Effector memory CD4-positive, alpha-beta T cell (primary cell): ENCODE results near the gene SNX19.
"Not testable (repeated sequence)": the region's sequence is repeated elsewhere in the genome, so short reads cannot be mapped to it uniquely, and the experiment has no call there.

ENCODE experiments used
- DNase-seq, 3 donors: peaks; one replicate each; pipeline ENCODE4 v3.0.0-alpha.2; 2020
- H3K27ac ChIP-seq: 2 replicates; pipeline ENCODE4 v1.7.0; 2013; ENCODE audit warnings: mild to moderate bottlenecking, low read length, moderate library complexity; ENCODE audit not compliant: insufficient read depth, poor library complexity, severe bottlenecking
- H3K27me3 ChIP-seq: replicated peaks from 2 replicates; pipeline ENCODE4 v1.7.0; 2013; ENCODE audit warnings: mild to moderate bottlenecking, low read length; ENCODE audit not compliant: insufficient read depth, control insufficient read depth, poor library complexity, severe bottlenecking
- H3K36me3 ChIP-seq: 2 replicates; pipeline ENCODE4 v1.7.0; 2013; ENCODE audit warnings: mild to moderate bottlenecking, low read length, moderate library complexity; ENCODE audit not compliant: control insufficient read depth, insufficient read depth
- H3K4me1 ChIP-seq: 2 replicates; pipeline ENCODE4 v1.7.0; 2013; ENCODE audit warnings: low read length, mild to moderate bottlenecking; ENCODE audit not compliant: control insufficient read depth, insufficient read depth, poor library complexity, severe bottlenecking
- H3K4me3 ChIP-seq: 2 replicates; pipeline ENCODE4 v1.7.0; 2013; ENCODE audit warnings: low read length, low read depth, mild to moderate bottlenecking; ENCODE audit not compliant: insufficient read depth, poor library complexity, severe bottlenecking
- H3K9me3 ChIP-seq: 2 replicates; pipeline ENCODE4 v1.7.0; 2013; ENCODE audit warnings: mild to moderate bottlenecking, low read length, moderate library complexity; ENCODE audit not compliant: control insufficient read depth

SNX19 gene

DNA sequence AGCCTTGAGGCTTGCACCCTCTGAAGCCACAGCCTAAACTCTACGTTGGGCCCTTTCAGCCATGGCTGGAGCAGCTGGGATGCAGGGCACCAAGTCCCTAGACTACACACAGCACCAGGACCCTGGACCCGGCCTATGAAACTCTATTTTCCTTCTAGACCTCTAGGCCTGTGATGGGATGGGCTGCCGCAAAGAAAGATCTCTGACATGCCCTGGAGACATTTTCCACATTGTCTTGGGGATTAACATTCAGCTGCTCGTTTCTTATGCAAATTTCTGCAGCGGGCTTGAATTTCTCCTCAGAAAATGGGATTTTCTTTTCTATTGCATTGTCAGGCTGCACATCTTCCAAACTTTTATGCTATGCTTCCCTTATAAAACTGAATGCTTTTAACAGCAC lies 4.3 kb upstream of the SNX19 start:
- H3K27ac ChIP-seq, H3K4me1 ChIP-seq, H3K36me3 ChIP-seq, H3K27me3 ChIP-seq, H3K9me3 ChIP-seq, H3K4me3 ChIP-seq, DNase-seq: not testable (repeated sequence)

DNA sequence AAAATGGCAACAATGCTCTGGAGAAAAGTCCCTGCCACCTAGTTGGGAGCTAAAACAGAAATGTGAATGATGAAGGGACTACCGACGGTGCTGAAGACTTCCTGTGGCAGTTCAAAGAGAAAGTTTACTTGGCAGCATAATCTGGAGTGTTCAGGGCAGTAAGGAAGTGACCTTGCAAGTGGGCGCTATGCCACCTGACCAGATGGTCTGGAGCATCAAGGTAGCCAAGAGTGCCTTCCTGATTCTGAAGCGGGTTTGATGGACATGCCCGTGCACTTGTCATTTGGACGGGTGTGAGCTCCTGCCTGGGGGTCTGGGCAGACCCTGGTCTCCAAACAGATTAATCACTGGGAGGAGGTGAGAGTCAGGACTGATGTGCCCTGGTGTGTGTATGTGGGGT lies 1.8 kb upstream of the SNX19 start:
- no peak overlapping the region for H3K4me3 ChIP-seq
- no peak overlapping the region for H3K27ac ChIP-seq
- peaks cover 12% of the 10 kb centered on the region for H3K36me3 ChIP-seq
- H3K4me1 ChIP-seq: peaks cover 7% of the 10 kb centered on the region
- no peak for DNase-seq
- H3K9me3 ChIP-seq: no peaks in the 10 kb centered on the region
- no peaks in the 10 kb centered on the region for H3K27me3 ChIP-seq

- H3K9me3 ChIP-seq: no peaks in the 10 kb centered on the region
- peak overlapping the region; percentile 93 for H3K4me3 ChIP-seq
- H3K36me3 ChIP-seq: peaks cover 12% of the 10 kb centered on the region
- peak overlapping the region; percentile 89 for H3K27ac ChIP-seq
- DNase-seq: no peak
- H3K27me3 ChIP-seq: no peaks in the 10 kb centered on the region
- H3K4me1 ChIP-seq: peaks cover 7% of the 10 kb centered on the region
Measured at GRCh38 chr11:130916910-130917309, 631 bp upstream of the SNX19 start.

- H3K4me1 ChIP-seq: peaks cover 7% of the 10 kb centered on the region
- H3K27me3 ChIP-seq: no peaks in the 10 kb centered on the region
- H3K4me3 ChIP-seq: peak overlapping the region; percentile 93
- no peak for DNase-seq
- peak overlapping the region; percentile 89 for H3K27ac ChIP-seq
- peaks cover 12% of the 10 kb centered on the region for H3K36me3 ChIP-seq
- no peaks in the 10 kb centered on the region for H3K9me3 ChIP-seq
Measured at GRCh38 chr11:130915603-130916237, 559 bp downstream of the SNX19 start.

- H3K27me3 ChIP-seq: no peaks in the 10 kb centered on the region
- H3K9me3 ChIP-seq: no peaks in the 10 kb centered on the region
- peaks cover 7% of the 10 kb centered on the region for H3K4me1 ChIP-seq
- no peak for DNase-seq
- H3K27ac ChIP-seq: no peak overlapping the region
- peaks cover 31% of the 10 kb centered on the region for H3K36me3 ChIP-seq
- H3K4me3 ChIP-seq: no peak overlapping the region
Measured at GRCh38 chr11:130913268-130913667, 3.0 kb downstream of the SNX19 start.

GRCh38 chr11:130912552-130912951 lies 3.7 kb downstream of the SNX19 start:
- peaks cover 7% of the 10 kb centered on the region for H3K4me1 ChIP-seq
- H3K36me3 ChIP-seq: peaks cover 39% of the 10 kb centered on the region
- DNase-seq: no peak
- H3K9me3 ChIP-seq: no peaks in the 10 kb centered on the region
- H3K27me3 ChIP-seq: no peaks in the 10 kb centered on the region
- H3K4me3 ChIP-seq: no peak overlapping the region
- no peak overlapping the region for H3K27ac ChIP-seq

DNA sequence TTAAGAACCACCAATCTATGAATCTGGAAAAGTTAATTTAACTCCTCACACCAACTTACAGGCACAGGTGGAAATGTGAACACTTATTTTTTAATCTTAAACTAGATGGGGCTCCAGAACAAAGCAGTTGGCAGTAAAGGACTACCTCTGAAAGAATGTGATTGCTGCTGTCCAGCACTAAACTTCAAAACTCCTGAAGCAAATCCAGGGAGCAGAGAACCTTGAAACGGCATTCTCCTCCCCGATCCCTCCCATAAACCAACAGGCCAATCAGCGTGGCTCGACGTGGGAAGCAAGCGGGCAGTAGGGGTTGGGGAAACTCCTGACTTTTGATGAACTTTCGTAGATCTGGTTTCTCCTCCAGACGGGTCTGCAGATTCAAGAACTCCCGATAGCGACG lies 5.0 kb downstream of the SNX19 start:
- Histone ChIP-seq H3K36me3 (peaks cover 51% of the 10 kb centered on the region), H3K4me3 (no peak overlapping the region), H3K27me3 (no peaks in the 10 kb centered on the region), H3K27ac (no peak overlapping the region), H3K9me3 (no peaks in the 10 kb centered on the region), H3K4me1 (peaks cover 7% of the 10 kb centered on the region)
- no peak for DNase-seq

DNA sequence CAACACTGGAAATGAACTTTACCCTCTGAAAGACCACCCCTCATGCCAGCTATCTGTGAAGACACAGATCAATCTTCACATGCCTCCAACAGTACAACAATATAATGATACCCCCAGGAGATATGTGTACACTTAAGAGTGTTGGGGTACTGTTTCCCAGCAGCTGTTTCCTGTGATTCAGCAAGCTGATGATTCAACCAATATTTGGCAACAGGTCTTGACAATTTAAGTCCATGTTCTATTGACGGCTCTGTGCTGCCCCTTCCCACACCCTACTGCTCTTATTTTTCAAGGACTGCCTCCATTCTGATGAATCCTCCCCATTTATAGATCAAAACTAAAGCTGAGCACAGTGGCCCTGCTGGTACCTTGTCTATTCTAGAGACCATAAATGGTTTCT lies 6.6 kb downstream of the SNX19 start:
- Histone ChIP-seq H3K9me3 (no peaks in the 10 kb centered on the region), H3K4me1 (no peaks in the 10 kb centered on the region), H3K4me3 (no peak overlapping the region), H3K27me3 (no peaks in the 10 kb centered on the region), H3K36me3 (peaks cover 64% of the 10 kb centered on the region), H3K27ac (no peak overlapping the region)
- no peak for DNase-seq

DNA sequence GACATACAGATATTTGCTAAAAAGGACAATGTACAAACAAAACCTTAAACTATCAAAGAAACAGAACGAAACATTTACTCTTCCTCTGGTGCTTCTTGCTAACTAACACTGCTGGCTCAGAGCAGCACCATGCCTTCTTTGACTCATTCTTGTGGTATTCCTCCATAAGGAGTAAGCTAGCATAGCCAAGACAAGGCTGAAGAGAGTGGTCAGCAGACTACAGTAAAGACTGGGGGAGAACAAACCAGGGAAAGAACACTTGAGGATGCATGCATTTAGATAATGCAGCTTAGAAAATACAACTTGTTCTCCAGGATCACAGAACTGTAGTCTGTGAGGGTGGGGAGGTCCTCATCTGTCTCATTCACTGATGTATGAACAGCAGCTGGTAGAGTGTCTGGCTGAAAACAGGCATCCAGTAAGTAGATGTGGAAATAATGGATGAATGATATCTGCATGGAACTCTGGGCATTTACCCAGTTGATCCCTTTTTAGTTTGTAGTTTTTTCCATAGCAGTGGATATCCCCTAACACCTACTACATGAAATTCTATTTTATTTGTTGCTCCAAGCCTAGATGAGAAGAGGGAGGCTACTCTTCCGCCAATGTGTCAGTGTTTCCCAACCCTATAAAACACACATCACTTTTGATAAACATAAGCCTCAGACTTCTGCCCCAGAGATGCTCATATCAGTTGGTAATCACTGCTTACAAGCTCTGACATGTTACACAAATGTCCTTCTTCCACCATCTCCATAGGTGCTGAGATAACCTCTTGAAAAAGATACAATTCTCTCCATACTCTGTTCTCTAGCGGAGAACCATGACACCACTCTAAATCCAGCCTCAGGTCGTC lies 7.3 kb downstream of the SNX19 start:
- Histone ChIP-seq H3K4me3 (no peak overlapping the region), H3K9me3 (no peaks in the 10 kb centered on the region), H3K36me3 (peaks cover 69% of the 10 kb centered on the region), H3K27me3 (no peaks in the 10 kb centered on the region), H3K27ac (no peak overlapping the region), H3K4me1 (no peaks in the 10 kb centered on the region)
- no peak for DNase-seq

GRCh38 chr11:130908061-130908460 lies 8.2 kb downstream of the SNX19 start:
- H3K27ac ChIP-seq: no peak overlapping the region
- H3K4me3 ChIP-seq: no peak overlapping the region
- no peaks in the 10 kb centered on the region for H3K4me1 ChIP-seq
- no peaks in the 10 kb centered on the region for H3K9me3 ChIP-seq
- no peak for DNase-seq
- no peaks in the 10 kb centered on the region for H3K27me3 ChIP-seq
- peaks cover 70% of the 10 kb centered on the region for H3K36me3 ChIP-seq
